Endothelial cell (in vitro differentiated cells): ENCODE data around the gene SLC6A16. TPM values are rescaled to one million over a fixed set of nuclear protein-coding genes. Genes with fewer than 3 reads are reported as not detected.

ENCODE experiments used
- DNase-seq: peaks from one replicate; pipeline ENCODE4 v3.0.0; 2021; ENCODE audit warnings: low spot score
- H3K27ac Mint-ChIP-seq: one replicate; pipeline ENCODE4 v1.8.0; 2021; ENCODE audit warnings: mixed read lengths, inconsistent platforms; ENCODE audit not compliant: unreplicated experiment
- H3K27me3 Mint-ChIP-seq: one replicate; pipeline ENCODE4 v1.8.0; 2021; ENCODE audit warnings: mild to moderate bottlenecking, moderate library complexity, mixed read lengths, inconsistent platforms; ENCODE audit not compliant: unreplicated experiment
- H3K36me3 Mint-ChIP-seq: one replicate; pipeline ENCODE4 v1.8.0; 2021; ENCODE audit warnings: mild to moderate bottlenecking, low read depth, mixed read lengths, inconsistent platforms; ENCODE audit not compliant: unreplicated experiment
- H3K4me1 Mint-ChIP-seq: one replicate; pipeline ENCODE4 v1.8.0; 2021; ENCODE audit warnings: mild to moderate bottlenecking, mixed read lengths, inconsistent platforms; ENCODE audit not compliant: unreplicated experiment
- H3K4me3 Mint-ChIP-seq: one replicate; pipeline ENCODE4 v1.8.0; 2021; ENCODE audit warnings: mild to moderate bottlenecking, mixed read lengths, inconsistent platforms; ENCODE audit not compliant: unreplicated experiment
- H3K9me3 Mint-ChIP-seq: one replicate; pipeline ENCODE4 v1.8.0; 2021; ENCODE audit warnings: mixed read lengths, inconsistent platforms; ENCODE audit not compliant: unreplicated experiment
- CTCF ChIP-seq: fragments of 200-600 bp; sonication (generic); IDR thresholded peaks from one replicate; pipeline ENCODE4 v1.5.0; 2021; ENCODE audit warnings: antibody characterized with exemption; ENCODE audit not compliant: unreplicated experiment
- total RNA-seq: library from RNA; stranded (reverse); fragmentation: NEBNext Ultra II Directional; extraction: Animal tissue kit (Norgen Biotek cat#: 25700); gene quantifications from one replicate; pipeline ENCODE4 v1.2.1, GENCODE V29; 2021; ENCODE audit not compliant: unreplicated experiment

Gene SLC6A16
- total RNA-seq, 1 donor from 2014 or later: 4.0 TPM

- H3K4me1 Mint-ChIP-seq: peaks cover 28% of the 10 kb centered on the region
- no peak for TF ChIP-seq CTCF
- no peak overlapping the region for H3K4me3 Mint-ChIP-seq
These were observed 36.6 kb upstream of the SLC6A16 start for GRCh38 chr19:49361438-49362047.

GRCh38 chr19:49359851-49360820, 35.1 kb upstream of the SLC6A16 start:
- H3K4me1 Mint-ChIP-seq: peaks cover 42% of the 10 kb centered on the region
- no peaks in the 10 kb centered on the region for H3K9me3 Mint-ChIP-seq
- DNase-seq: no peak
- H3K4me3 Mint-ChIP-seq: no peak overlapping the region
- H3K27me3 Mint-ChIP-seq: peaks cover 23% of the 10 kb centered on the region
- H3K36me3 Mint-ChIP-seq: peaks cover 27% of the 10 kb centered on the region
- TF ChIP-seq CTCF: no peak
- peak overlapping the region; percentile 98 for H3K27ac Mint-ChIP-seq

More at GRCh38 chr19:49361438-49362047, 36.6 kb upstream of the SLC6A16 start:
- Mint-ChIP-seq H3K27ac (peak overlapping the region; percentile 98), H3K9me3 (no peaks in the 10 kb centered on the region), H3K36me3 (peaks cover 19% of the 10 kb centered on the region), H3K27me3 (peaks cover 18% of the 10 kb centered on the region)
- DNase-seq: peak; percentile 84

GRCh38 chr19:49357186-49357585, 32.2 kb upstream of the SLC6A16 start:
- Mint-ChIP-seq H3K27ac (peak overlapping the region; percentile 95), H3K9me3 (no peaks in the 10 kb centered on the region), H3K4me1 (peaks cover 59% of the 10 kb centered on the region), H3K36me3 (peaks cover 51% of the 10 kb centered on the region), H3K27me3 (peaks cover 28% of the 10 kb centered on the region), H3K4me3 (peak overlapping the region; percentile 86)
- DNase-seq: no peak
- no peak for TF ChIP-seq CTCF

GRCh38 chr19:49356382-49356781, 31.4 kb upstream of the SLC6A16 start:
- H3K36me3 Mint-ChIP-seq: peaks cover 54% of the 10 kb centered on the region
- H3K9me3 Mint-ChIP-seq: no peaks in the 10 kb centered on the region
- peak overlapping the region; percentile 86 for H3K4me3 Mint-ChIP-seq
- no peak for TF ChIP-seq CTCF
- H3K27me3 Mint-ChIP-seq: peaks cover 23% of the 10 kb centered on the region
- H3K27ac Mint-ChIP-seq: peak overlapping the region; percentile 95
- DNase-seq: no peak
- peaks cover 59% of the 10 kb centered on the region for H3K4me1 Mint-ChIP-seq
